Measurements from ENCODE around the gene ALDH1A1. TPM values are rescaled to one million over a fixed set of nuclear protein-coding genes. Genes with fewer than 3 reads are reported as not detected.

ALDH1A1 gene
- total RNA-seq, 1 experiment from 2014 or later: not detected

Other genes with a start within 250 kb of the ALDH1A1 start
- gene ANXA1, start 198.8 kb upstream of the ALDH1A1 start, total RNA-seq (2014; rRNA removed): 176 and 192 TPM in 2 replicates

All from PC-3 (cell line).